Retina (tissue), 1 donor: ENCODE data around the gene UAP1L1.

Experiments used
- DNase-seq: peaks from one replicate; pipeline ENCODE4 v3.0.0-alpha.2; 2016

The UAP1L1 gene

DNA sequence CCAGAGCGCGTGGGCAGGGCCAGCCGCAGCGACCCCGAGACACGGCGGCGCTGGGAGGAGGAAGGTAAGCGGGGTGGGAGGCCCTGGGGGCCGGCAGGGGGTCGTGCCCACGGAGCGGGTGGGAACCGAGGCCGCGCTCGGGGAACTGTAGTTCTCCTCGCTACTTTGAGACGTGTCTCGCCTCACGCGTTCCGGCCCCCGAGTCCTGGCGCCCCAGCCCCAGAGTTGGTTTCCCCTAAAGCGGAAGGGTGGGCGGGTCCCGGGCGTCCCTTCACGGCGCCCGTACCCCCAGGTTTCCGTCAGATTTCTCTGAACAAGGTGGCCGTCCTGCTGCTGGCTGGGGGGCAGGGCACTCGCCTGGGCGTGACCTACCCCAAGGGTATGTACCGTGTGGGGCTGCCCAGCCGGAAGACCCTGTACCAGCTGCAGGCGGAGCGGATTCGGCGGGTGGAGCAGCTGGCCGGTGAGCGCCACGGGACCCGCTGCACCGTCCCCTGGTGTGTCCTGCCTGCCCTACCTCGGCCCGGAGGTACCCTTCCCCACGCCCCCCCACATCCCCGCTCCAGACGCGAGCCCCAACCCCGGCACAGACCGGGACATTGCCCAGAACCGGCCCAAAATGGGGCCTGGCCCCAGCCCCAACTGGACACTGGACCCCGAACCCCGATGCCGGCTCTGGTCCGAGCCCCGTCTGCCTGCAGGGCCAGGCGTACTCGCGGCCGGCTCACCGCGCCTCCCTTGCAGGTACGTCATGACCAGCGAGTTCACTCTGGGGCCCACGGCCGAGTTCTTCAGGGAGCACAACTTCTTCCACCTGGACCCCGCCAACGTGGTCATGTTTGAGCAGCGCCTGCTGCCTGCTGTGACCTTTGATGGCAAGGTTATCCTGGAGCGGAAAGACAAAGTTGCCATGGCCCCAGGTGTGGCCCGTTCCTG is 709 bp downstream of the UAP1L1 start:
- DNase-seq, result no peak

DNA sequence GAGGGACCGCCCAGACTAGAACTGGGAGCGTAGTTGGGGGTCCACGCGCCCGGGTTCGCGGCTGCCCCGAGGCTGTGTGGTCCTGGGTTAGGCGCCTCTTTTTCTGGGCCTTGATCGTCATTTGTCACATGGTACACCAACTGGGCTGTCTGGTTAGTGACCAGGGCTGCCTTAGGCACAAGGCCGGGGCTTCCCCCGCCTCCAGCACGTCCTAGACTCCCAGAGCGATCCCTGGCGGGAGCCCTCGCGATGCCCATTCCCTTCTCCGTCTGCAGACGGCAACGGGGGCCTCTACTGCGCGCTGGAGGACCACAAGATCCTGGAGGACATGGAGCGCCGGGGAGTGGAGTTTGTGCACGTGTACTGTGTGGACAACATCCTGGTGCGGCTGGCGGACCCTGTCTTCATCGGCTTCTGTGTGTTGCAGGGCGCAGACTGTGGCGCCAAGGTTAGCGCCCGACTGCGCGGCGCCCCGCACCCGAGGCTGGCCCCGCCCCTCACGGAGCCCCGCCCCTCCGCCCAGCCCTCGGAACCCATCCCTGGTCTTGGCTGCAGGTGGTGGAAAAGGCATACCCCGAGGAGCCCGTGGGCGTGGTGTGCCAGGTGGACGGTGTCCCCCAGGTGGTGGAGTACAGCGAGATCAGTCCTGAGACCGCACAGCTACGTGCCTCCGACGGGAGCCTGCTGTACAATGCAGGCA is 1.5 kb downstream of the UAP1L1 start:
- DNase-seq, result peak; percentile 28

DNA sequence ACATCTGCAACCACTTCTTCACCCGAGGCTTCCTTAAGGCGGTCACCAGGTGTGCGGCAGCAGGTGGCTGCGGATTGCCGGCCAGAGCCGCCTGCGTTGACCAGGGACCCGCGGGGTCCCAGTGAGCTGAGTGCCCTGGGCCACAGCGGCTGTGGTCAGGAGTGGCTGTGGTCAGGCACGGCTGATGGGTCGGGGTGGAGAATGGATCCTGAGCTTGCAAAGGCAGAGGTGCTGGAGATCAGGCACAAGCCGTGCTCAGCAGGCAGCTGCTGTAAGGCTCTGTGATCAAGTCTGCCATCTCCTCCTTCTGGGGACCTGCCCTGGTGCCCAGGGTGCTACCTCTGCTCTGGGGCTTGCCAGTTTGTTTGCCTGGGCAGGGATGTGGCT is 2.1 kb downstream of the UAP1L1 start:
- no peak for DNase-seq

DNA sequence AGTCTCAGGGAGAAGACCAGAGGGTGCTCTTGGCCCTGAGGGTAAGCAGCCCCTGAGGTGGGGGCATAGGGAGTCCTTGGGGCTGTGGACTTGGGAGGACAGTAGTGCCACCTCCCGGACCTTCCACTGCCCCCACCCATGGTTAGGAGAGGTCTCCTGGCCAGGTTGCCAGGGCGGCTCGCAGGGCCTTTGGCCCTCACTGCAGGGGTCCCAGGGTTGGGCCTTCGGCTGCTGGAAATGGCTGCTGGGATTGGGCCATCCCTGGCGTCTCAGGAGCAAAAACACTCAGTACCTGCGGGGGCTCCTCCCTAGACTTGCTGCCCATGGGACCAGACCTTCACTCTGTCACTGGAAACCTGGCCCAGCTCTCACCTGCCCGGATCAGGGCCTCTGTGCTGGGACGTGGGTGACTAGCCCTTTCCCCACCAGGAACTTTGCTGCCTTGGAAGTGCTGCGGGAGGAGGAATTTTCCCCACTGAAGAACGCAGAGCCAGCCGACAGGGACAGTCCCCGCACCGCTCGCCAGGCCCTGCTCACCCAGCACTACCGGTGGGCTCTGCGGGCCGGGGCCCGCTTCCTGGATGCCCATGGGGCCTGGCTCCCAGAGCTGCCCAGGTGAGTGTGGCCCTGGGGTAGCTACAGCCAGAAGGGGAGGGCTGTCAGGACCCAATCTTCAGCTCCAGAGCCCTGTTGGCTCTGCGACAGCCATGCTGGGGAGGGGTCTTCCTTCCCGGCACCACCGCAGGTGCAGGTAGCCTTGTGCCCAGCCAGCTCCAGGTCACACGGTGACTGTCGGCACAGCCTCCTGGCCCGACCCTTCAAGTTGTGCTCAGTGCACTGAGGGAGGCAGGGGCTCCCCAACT is 3.2 kb downstream of the UAP1L1 start:
- DNase-seq, result no peak

GRCh38 chr9:137082222-137082924 is 5.1 kb downstream of the UAP1L1 start:
- DNase-seq, result no peak

DNA sequence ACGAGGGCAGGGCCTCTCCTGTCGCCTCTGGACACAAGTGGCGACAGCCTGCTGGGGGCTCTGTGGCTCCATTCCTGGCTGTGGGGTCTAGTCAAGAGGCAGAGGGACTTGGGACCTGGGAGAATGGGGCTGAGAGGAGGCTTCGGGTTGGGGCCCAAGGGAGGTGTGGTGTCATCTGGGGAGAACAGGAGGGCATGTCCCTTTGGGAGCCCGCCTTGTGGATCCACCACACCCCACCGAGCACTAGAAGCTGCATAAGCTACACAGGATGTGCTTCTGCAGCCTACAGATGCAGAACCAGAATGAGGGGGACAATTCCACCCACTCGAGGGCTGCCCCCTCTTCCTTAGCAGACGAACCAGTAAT is 5.6 kb downstream of the UAP1L1 start:
- no peak for DNase-seq

DNA sequence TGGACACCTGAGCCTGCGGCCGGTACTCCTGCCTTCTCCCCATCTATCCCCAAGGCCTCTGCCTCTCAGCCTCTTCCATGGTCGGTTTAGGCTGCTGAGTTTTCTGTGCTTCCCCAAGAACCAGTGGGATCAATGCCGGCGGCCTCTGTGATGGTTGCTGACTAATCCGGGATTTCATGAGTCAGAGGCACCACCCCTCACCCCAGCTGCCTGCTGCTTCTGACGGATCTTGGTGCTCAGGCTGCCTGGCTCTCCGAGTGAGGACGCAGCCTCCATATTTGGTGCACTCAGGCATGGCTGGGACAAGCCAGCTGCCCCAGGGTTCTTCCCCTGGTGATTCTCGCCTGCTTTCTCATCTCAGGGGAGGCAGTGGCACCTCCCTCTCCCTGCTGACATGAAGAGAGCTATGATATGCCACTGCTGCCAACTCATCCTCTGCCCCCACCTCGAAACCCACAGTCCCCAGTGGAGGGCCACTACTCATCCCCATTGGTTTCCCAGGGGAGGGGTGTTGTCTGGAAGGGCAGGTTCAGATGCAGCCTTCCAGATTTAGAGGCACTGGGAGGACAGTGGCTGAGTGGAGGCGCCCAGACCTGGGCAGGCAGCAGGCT is 6.2 kb downstream of the UAP1L1 start:
- peak; percentile 42 for DNase-seq

DNA sequence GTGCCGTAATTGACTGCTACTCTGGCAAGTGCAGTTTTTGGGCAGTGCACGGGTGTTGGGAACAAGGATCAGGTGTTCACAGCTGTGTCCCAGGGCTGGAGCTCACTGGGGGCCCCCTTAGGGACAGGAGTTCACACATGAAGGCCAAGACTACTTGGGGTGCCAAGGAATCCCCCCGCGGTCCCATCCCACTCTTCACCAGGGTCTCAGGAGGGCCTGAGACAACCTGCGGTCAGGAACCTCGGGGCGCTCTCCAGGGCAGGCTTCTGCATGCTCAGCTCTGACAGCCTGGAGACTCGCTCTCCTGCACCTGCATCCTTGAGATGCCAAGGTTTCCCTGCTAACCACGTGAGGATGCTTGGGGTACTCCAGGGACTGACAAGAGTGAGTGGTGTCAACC is 7.2 kb downstream of the UAP1L1 start:
- DNase-seq, result no peak

DNA sequence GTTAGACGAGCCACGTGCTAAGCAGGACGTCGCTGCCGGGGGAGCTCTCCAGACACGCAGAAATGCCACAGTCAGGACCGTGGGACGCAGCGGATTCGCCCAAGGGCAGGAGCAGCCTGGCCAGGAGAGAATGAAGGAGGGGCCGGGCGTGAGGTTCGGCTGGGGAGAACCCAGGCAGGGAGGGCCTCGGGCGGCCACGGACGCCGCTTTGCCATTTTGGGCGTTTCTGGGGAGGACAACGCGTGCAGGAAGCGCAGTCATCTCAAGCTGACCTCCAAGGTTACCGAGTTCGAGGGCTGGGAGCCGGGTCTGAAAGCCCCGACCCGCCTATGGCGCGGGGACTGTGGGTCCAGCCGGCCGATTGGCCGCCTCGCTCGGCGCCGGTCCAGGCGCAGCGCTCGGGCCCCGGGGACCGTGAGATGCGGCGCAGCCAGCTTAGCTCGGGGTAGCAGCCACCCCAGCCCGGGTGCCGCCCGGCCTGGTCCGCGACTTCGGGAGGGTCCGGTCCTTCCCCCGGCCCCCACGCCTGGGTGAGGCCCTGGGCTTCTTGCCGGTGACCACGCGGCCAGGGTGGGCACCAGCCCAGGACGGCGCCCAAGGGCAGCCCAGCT is 8.7 kb downstream of the UAP1L1 start:
- no peak for DNase-seq

DNA sequence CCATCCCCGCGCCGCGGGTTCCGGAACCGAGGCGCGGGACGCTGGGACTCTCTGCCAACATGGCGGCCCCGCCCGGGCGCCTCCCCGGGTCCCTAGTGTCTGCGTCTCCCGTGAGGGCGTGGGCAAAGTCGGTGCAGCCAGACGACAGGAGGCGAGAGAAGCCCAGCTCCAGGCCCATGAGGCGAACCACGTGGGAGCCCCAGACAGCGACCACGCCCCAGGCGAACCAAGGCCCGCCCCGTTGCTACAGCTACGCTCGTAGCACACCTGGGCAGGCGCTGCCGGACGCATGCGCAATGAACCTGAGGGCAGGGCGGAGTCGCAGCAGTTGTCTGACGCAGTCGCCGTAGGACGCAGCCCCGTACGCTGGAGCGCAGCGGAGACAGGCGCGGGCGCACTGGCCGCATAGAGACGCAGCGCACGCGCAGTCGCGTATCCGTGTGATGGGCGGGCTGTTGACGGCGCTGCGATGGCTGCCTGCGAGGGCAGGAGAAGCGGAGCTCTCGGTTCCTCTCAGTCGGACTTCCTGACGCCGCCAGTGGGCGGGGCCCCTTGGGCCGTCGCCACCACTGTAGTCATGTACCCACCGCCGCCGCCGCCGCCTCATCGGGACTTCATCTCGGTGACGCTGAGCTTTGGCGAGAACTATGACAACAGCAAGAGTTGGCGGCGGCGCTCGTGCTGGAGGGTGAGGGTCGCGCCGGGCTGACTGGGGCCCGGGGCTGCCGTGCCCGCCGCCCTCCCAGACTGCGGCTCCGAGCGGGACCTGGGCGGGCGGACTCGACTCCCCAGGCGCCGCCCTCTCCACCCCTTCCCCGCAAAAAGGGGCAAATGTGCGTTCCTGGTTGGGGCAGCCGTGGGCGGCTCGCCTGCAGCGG is 9.5 kb downstream of the UAP1L1 start, which contains the start of gene MAN1B1:
Gene MAN1B1, plus strand, starts transcription at position 455 of the 878 bp plus-strand sequence. Its CDS starts 15 bp downstream, at position 470.
- peak; percentile 98 for DNase-seq

GRCh38 chr9:137087409-137087925 is 10.2 kb downstream of the UAP1L1 start:
- DNase-seq, result no peak

DNA sequence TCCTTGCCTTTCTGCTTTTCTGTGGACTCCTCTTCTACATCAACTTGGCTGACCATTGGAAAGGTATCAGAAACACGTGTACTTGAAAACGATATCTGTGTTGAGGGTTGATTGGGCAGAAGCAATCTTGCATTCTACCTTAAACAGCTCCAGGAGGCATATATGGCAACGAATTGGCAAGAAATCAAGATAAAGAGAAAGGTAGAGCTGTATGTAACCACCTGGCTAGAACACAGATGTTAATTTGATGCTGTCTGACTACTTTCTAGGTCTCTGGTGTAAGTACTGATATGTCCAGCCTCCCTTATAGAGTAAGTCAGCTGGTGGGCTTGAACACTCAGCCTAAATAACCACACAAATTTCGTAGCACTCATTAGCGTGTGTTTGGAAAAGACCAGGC is 10.8 kb downstream of the UAP1L1 start:
- no peak for DNase-seq

DNA sequence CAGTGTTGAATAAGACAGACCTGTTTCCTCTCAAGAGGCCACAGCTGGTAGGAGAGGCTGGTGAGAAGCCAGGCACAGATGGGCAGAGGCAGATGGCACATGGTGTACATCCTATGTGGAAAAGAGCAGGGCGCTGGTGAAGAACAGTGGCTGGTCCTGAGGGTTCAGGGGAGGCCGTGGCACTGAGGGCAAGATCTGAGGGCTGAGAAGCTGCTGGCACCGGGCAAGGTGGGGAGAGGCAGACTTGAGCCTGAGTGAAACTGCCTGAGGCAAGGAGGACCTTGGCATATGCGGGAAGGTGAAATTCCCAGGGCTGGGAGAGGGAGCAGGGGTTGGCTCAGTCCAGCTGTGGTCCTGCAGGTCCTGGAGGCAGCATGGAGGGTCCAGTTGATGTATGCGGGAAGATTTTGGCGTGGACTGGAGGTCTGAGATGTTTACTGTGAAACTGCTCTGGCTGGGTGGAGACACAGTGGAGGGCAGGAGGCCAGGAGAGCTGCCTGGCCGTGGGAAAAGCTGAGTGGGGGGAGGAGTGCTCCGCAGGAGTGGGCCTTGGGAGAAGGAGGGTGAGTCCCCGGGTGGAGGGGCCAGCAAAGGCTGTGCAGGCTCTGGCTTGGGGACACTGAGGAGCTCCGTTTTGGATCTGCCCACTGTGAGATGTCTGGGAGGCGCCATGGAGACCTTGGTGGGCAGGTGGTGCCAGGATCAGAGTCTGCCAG is 12.1 kb downstream of the UAP1L1 start:
- no peak for DNase-seq

DNA sequence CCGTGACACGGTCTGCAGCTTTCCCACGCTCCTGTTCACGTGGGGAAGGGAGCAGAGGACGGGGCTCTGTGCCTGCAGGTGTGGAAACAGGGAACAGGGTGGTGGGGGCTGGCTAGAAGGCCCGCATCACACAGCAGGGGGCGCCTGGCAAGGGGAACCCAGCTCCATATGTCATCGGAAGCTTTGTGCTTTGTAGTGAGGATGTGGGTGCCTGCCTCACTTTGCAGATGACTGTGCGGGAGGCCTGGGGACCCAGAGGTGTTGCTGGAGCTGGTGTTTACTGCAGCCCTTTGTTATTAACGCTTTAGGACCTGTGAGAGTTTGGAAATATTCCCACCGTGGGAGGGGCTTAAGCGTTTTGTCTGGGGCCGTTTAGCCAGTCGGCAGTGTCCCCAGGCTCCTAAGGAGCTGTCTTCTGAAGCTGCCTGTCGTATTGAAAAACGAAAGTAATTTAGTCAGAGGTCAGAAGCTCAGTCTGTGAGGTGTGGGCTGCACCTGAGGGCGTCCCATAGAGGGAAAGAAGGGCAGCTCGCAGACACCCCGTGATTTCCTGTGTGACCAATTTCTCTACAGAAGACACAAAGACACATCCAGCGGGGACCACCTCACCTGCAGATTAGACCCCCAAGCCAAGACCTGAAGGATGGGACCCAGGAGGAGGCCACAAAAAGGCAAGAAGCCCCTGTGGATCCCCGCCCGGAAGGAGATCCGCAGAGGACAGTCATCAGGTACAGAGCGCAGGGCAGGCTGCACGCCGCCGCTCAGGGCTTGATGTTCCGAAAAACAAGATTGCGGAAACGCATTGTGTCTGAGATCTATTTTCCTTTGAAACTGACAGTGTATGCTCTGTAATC is 18.6 kb downstream of the UAP1L1 start:
- no peak for DNase-seq

- DNase-seq, result no peak
Measured at GRCh38 chr9:137096785-137097546, 19.6 kb downstream of the UAP1L1 start.

DNA sequence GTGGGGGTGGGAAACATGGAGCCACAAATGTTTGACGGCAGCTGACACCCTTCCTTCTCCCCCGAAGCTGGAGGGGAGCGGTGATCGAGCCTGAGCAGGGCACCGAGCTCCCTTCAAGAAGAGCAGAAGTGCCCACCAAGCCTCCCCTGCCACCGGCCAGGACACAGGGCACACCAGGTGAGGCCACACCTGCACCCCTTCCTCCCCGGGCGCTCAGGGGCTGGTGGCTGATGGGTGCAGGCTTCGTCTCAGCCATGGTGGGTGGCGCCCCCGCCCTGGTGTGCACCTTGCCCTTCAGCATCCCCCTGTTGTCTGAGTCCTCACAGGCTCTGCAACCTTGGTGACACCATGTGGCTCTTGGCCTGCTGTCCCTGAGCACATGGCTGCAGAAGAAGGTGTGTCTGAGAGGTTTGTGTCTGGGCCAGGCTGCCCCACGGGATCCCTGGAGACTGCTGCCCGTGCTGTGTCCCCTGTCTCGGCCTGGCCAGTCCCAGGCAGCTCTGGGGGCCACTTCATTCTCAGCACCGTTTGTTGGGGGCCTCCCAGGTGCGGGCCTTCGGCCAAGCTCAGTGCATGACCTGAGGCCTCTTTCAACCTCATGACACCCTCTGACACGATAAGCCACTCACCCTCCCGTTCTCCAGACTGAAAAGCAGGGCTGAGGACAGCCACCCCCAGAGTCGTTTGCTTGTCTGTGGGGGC is 20.6 kb downstream of the UAP1L1 start:
- DNase-seq, result no peak

GRCh38 chr9:137099231-137099630 is 21.9 kb downstream of the UAP1L1 start:
- no peak for DNase-seq
